NCI-H1436 treated with DMSO at 0.1 percent for 48 hours (cell line): Measurements from ENCODE around the gene RERE.
"Not testable (repeated sequence)": the region's sequence is repeated elsewhere in the genome, so short reads cannot be mapped to it uniquely, and the experiment has no call there.

ENCODE experiments used
- DNase-seq: peaks from one replicate; lab custom pipeline; 2025; lab: John Stamatoyannopoulos, UW

Gene RERE

DNA sequence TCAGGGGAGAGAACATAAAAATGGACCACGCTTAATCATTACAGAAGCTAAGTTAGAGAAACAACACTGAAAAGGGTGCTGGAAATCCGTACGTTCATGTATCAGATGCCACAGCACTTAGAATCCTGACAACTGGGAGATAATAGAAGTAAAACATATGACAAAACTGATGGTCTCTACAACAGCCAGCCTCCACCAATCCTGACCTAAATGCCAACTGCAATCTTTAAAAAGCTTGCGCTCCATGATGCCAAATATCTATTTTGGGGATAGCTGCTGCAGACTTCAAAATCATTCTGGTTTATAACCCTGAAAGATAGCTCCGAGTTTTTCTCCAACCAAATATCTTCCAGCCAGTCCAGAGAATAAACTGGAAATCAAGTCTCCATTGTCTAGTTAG, 178.3 kb downstream of the RERE start:
- DNase-seq: no peak

DNA sequence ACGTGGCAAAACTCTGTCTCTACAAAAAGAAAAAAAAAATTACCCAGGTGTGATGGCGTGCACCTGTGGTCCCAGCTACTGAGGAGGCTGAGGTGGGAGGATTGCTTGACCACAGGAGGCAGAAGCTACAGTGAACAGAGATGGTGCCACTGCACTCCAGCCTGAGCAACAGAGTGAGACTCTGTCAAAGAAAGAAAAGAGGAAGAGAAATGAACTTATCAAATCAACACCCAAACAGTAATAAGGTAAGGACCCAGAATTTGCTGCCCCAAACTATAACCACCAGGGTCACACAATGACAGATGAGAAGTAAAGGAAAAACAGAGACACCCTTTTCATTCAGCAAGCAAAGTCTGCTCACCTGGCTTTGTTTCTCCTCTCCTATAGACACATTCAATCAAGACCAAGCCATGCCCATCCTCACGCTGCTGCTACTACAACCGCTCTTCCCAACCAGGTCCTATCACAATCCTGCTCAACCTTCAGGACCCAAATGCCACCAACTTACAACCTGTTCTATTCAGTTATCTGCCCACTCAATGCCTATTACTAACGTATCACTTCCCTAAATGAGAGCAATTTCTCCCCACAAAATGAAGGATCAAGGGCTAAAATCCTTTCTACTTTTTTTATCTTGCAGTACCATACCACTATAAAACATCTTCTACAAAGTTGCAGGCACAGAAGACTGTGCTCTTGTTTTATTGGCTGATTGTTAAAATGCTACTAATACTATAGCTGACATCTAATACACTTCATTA, 183.5 kb downstream of the RERE start:
- DNase-seq: no peak

- no peak for DNase-seq
These were observed 185.3 kb downstream of the RERE start for GRCh38 chr1:8632102-8632501.

- DNase-seq: no peak
These were observed 186.3 kb downstream of the RERE start for GRCh38 chr1:8631163-8631562.

DNA sequence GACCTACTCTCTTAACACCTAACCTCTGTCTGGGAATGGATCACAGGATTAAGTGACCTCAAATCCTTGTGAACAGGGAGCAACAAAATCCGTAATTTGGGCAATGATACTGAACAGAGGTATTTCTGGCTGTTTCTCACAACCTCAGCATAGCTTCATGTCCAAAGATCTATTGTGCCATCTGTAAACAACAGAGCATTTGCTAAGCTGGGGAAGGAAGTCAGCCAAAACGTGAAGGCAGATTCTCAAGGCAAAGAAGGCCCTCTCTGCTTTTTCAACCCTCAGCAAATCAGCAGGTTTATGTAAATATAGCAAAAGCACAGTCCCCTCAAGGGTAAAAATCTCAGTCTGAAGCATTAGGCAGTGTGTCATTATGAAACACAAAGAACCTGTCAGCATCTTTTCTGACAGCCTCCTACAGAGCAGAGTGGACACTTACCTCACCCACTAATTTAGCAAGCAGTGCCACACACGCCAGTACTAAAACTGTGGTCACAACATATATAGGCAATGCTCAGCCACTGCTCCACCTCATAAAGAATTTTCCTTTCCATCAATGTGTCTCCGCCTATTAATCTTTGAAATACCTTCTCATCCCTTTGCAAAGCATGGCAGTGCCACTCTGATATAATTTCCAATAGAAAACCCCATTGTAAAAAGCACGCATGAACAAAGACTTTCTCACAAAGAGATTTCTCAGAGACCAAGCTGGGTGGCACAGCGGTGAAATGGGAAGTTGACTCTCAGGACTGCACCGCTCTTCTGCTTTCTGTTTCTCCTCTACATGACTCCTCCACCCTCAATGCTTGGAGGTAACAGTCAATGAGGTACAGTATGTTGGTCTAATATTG, 188.0 kb downstream of the RERE start:
- no peak for DNase-seq

DNA sequence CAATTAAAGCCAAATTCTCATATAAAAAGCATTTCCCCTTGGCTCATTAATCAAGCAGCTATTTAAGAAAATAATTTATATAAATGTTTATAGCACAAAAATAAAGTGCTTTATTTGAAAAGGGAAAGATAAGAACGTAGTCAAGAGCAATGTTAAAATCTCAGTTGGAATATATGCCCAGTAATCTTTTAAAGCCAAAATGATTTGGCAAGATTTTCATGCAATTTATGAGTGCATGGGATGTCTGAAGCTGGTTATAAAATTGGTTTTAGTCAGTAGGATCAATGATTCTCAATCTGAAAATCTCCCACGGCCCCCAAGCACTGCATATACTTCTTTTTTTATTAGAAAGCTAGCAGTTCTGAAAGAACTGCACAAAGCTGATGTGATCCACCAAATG, 188.8 kb downstream of the RERE start:
- DNase-seq: no peak

GRCh38 chr1:8627728-8628127, 189.7 kb downstream of the RERE start:
- no peak for DNase-seq

GRCh38 chr1:8625981-8626898, 191.2 kb downstream of the RERE start:
- DNase-seq: no peak

- no peak for DNase-seq
These were observed 191.9 kb downstream of the RERE start for GRCh38 chr1:8625491-8625890.

DNA sequence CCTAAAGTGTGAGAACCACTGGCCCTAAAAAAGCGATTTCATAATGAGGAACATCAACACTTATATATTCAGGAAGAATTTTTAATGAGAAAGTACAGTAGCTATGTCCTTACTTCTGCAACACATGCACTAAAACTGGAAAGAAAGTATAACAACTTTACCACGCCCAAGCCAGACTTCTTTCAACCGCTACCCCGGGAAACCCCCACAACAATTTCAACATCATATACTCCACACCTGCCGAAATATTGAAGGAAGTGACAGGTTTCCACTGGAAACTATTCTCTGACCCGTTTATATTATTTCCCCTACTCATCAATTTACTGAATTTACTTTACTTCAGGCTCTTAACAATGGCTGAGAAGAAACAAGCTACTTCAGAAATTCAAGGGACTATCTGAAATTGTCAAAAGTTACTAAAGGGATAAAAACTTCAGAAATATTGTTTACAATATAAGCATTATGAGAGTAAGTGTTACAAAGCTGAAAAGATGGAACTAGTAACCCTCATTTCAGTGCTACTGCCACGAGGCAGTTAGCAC, 193.7 kb downstream of the RERE start:
- DNase-seq: not testable (repeated sequence)

DNA sequence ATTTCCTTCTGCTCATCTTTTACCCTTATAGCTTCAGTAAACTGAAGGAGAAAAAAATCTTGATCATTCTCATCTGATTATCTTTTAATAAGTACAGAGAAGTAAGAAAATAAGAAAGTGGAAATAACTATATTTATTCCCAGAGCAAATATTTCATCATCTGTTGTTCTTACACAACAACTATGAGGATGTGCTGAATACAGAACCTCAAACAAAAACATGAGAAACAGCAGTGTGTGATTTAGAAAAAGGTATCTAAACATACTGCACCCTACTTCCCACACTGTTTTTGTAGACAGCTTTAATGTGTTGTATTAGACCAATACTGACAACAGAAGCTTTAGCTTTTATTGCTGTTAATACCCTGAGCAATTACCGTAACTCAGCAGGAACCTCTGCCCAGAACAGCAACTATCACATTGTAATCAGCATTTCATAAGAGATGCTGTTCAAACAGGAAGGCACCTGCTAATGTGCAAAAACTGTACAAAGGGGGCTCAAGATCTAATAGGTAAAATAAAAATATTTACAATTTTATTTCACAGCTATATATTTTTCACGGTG, 195.6 kb downstream of the RERE start:
- not testable (repeated sequence) for DNase-seq

GRCh38 chr1:8621034-8621582, 196.3 kb downstream of the RERE start:
- DNase-seq: not testable (repeated sequence)

GRCh38 chr1:8619917-8620502, 197.4 kb downstream of the RERE start:
- not testable (repeated sequence) for DNase-seq

DNA sequence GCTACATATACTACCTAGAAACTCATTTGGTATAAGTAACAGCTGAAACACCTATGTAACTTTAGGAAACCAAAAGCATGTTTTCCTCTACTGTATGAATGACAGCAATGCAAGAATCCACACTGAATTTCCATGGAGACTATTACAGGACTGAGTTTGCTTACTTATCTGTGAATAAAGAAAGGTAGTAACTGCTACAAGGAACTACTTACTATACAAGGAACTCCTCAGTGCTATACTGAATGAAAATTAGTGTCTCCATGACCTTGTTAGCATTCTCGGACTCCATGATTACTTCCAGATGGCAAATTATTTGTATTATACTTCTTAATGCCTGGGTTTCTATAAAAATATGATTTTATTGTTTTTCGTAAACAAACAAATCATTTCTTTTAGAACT, 198.0 kb downstream of the RERE start:
- not testable (repeated sequence) for DNase-seq

GRCh38 chr1:8616791-8617190, 200.6 kb downstream of the RERE start:
- not testable (repeated sequence) for DNase-seq

GRCh38 chr1:8611634-8612515, 205.6 kb downstream of the RERE start:
- not testable (repeated sequence) for DNase-seq

GRCh38 chr1:8607906-8608305, 209.5 kb downstream of the RERE start:
- DNase-seq: no peak

- DNase-seq: no peak
These were observed 213.1 kb downstream of the RERE start for GRCh38 chr1:8604041-8604945.

GRCh38 chr1:8603220-8603616, 214.2 kb downstream of the RERE start:
- DNase-seq: no peak
